Right lobe of liver (tissue), 4 donors: ENCODE results near the gene KIFC3.

Source experiments
- CTCF ChIP-seq, 4 donors: fragments of 200-600 bp in 3 of 4; fragments of 450-650 bp in 1 of 4; IDR thresholded peaks; one replicate each; pipeline versions ENCODE4 v1.5.1 to v1.8.0; 2016 to 2022; ENCODE audit warnings: antibody characterized with exemption in 4 of 4, mild to moderate bottlenecking in 2 of 4
- POLR2A ChIP-seq: fragments of 450-650 bp; IDR thresholded peaks from one replicate; pipeline ENCODE4 v1.6.1; 2017; ENCODE audit warnings: antibody characterized with exemption, mild to moderate bottlenecking
- donor health status: DM: no; HTN: no; CAD: no.
- donor health status: DM: no; HTN: no; CAD: no.
- donor health status: DM: no; HTN: yes; CAD: no.

- TF ChIP-seq CTCF (IDR thresholded peaks at IDR 0.05) (no peak), POLR2A (no peak)
Observed at GRCh38 chr16:57788252-57788841, 13.9 kb downstream of the KIFC3 start.
